DOHH2 (cell line): Measurements from ENCODE around the gene GABRE.

Experiments
- EZH2phosphoT487 ChIP-seq: fragments of 200-600 bp; sonication (generic); IDR thresholded peaks from 2 replicates; pipeline ENCODE4 v1.6.1; 2017; ENCODE audit warnings: borderline replicate concordance, mild to moderate bottlenecking, antibody characterized with exemption, low read length, moderate library complexity, mixed read lengths
- TF ChIP-seq, protein P1 (sequence below): fragments of 200-600 bp; sonication (generic); IDR thresholded peaks from one replicate; pipeline ENCODE4 v1.5.1; 2014; ENCODE audit warnings: antibody characterized with exemption, mild to moderate bottlenecking, low read depth, low read length; ENCODE audit not compliant: poor library complexity, severe bottlenecking

DNA sequence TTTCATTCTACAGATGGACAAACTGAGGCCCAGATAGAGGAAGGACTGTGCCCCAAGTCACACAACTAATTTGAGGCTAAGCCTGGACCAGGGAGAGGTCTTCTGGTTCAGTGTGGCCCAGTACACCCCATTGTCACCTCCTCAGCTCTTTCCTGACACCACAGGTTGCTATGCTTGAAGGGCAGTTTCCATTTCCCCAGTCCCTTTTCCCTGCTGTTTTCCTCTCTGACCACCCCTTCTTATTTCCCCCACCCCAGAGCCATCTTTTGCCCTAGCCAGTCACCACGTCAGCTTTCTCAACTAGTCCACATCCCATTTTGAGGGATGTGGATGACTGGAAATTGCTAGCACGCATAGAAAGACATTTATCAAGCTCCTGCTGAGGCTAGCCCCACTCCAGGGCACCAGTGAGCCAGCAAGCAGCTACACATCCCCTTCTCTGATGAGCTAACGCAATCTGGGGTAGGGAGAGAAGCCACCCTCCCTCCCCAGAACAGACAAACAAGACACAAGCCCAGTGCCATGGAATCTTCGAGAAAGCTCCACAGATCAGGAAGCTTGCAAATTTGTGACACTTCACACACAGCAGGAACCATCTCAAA lies 1.3 kb downstream of the GABRE start:
- TF ChIP-seq, protein P1, sequence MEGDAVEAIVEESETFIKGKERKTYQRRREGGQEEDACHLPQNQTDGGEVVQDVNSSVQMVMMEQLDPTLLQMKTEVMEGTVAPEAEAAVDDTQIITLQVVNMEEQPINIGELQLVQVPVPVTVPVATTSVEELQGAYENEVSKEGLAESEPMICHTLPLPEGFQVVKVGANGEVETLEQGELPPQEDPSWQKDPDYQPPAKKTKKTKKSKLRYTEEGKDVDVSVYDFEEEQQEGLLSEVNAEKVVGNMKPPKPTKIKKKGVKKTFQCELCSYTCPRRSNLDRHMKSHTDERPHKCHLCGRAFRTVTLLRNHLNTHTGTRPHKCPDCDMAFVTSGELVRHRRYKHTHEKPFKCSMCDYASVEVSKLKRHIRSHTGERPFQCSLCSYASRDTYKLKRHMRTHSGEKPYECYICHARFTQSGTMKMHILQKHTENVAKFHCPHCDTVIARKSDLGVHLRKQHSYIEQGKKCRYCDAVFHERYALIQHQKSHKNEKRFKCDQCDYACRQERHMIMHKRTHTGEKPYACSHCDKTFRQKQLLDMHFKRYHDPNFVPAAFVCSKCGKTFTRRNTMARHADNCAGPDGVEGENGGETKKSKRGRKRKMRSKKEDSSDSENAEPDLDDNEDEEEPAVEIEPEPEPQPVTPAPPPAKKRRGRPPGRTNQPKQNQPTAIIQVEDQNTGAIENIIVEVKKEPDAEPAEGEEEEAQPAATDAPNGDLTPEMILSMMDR, result no peak
- TF ChIP-seq EZH2phosphoT487, result no peak
